HG03135 (cell line): ENCODE data around the gene VSTM2L.

Experiments
- ATAC-seq: cut with Tn5 transposase; IDR thresholded peaks from one replicate; pipeline ENCODE4 v1.9.1; 2021; ENCODE audit warnings: mild to moderate bottlenecking, moderate library complexity; ENCODE audit not compliant: unreplicated experiment

The VSTM2L gene

DNA sequence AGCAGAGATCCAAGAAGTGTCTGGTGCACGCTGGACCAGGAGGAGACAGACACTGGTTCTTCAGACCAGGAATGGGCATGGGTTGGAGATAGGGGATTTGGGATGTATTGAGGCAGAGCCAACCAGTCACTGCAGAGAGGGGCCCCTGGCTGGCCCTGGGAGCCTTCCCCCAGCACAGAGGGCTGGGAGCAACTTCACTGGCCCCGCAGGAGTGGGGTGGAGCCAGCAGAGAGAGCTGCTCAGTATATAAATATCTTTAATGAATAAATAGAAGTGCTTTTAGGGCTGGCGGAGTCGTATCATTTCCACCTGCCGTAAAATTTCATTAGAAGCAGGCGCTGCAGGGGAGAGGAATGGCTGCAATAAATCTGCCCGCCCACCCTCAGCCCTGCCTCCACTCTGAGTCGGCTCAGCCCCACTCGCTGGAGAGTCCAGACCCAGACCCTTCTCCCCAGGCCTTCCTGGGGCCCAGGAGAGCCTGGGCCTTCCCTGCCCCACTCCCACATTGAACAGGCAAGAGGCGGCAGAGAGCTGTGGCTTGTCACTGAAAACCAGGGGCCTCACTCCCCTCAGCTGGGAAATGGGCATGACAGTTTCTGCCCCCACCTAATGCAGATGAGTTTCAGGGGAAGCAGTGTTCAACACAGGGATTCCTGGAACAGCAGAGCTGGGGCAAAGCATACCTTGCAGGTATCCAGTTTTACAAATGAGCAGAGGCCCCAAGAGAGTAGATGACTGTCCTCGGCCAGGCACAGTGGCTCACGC, 23.9 kb upstream of the VSTM2L start:
- ATAC-seq = no peak

DNA sequence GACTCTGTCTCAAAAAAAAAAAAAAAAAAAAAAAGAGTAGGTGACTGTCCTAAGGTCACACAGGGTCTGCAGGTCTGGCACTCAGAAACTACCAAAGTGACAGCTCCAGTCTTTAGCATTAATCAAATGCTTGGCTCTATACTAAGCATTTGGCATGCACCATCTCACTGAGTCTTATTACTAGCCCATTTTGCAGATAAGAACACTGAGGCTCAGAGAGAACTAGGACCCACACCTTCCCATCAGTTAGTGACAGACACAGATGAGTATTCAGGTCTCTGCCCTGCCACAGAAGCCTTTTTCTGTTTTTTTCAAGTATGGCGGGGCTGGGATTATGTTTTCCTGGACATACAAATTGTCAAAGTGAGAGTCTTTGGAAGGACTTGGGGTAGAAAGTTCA, 23.1 kb upstream of the VSTM2L start:
- no peak for ATAC-seq

DNA sequence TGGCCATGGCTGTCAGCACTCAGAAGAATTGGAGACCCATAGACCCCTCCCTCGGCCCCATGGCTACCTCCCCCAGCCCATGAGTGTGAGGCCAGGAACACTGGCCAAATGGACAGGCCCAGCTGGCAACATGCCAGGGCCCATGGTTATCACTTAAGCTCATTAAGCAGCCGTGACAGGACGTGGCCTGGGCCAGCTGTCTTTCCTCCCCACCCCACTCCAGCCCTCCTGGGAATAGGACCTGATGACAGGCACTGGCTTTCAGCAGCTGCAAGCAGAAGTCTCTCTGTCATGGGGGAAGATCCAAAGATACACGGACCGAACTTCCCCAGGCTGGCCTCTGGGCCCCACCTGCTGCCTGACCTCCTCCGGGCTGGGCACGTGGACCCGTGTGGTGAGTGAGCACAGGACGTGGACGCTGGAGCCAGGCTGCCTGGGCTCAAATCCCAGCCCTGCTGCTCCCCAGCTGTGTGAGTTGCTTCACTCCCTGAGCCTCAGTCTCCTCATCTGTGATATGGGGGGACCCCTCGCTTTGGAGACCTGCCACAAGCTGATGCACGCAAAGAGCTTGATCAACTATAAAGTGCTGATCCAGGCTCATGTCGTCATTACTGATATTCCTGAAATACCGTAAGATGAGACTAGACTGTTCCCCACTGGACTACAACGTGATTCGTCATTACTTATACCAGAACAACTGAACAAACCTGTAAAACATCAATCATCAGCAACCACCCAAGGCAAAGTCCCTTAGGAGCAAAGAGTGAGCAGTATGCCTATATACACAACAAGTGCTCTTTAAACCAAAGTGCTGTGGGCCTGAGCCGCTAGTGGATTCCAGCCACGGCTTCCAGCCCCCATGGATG, 22.0 kb upstream of the VSTM2L start:
- no peak for ATAC-seq

DNA sequence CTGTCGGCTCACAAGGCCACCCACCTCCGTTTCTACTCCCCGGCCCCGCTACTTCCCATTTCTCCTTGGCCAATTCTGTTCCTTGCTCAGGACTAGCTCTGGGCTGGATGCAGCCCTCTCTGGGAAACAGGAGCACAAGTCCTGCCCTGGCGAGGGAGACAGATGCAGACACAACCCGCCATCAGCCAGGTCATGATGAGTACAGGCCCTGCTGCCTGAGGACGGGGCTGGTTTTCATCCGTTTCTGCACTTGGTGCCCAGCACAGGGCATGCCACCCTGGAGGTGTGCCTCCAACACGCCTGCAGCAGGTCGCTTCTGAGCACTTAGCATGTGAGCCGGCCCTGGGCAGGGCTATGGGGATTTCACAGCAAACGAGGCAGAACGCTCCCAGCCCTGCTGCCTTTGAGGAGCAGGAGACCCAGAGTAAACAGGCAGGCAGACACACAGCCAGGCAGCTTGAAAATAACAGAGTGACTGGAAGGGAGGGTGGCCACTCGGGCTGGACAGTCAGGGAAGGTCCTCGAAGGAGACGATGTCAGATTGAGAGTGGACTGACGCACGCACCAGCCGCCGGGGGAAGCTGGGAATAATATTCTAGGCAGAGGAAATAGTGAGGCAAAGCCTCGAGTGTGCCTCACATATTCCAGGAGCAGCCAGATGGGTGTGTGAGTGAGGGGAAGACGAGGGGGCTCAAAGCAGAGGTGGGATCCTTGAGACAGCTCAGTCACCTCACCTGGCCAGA, 21.2 kb upstream of the VSTM2L start:
- no peak for ATAC-seq

DNA sequence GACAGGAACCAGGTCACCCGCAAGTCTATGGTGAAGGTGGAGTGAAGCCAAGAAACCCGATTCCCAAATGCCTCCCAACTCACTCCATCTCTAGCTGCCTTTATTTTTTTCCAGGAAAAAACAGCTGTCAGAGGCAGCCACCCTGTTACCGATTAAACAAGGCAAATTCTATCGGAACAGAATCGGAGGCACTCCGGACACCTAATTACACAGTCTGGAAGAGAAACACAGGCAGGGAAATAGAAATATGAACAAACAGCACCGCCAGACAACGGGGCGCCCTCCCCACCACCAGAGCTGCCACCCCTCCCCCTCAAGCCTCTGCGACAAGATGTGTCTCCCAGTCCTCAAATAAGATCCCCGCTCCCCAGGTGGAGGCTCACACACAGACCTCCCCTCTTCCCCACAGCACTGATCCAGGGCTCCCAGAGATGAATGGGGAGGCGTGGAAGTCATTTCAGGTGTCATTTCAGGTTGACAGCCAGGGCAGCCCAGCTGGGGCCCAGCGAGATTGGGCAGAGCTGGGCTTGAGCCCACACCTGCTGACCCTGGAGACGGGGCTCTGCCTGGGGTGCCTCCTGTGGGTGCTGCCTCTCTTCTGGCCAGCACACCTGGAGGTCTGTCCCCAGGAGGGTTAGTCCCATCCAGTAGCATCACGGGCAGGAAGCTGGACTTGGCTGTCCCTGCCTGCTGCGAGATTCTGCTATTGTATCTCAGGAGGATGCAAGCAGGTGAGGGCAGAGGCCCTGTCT, 19.8 kb upstream of the VSTM2L start:
- ATAC-seq = no peak

DNA sequence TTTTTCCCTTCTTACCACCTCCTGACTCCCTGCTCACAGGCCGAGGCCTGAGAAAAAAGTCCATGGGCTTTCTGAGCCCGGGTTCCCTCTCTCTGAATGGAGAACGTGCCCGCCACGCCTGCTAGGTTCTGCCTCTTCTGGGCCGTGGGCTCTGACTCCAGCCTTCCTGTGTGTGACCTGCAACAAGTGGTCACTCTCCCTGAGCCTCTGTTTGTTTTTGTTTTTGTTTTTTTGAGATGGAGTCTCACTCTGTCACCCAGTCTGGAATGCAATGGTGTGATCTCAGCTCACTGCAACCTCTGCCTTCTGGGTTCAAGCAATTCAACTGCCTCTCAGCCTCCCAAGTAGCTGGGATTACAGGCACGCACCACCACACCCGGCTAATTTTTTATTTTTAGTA, 17.9 kb upstream of the VSTM2L start:
- no peak for ATAC-seq

DNA sequence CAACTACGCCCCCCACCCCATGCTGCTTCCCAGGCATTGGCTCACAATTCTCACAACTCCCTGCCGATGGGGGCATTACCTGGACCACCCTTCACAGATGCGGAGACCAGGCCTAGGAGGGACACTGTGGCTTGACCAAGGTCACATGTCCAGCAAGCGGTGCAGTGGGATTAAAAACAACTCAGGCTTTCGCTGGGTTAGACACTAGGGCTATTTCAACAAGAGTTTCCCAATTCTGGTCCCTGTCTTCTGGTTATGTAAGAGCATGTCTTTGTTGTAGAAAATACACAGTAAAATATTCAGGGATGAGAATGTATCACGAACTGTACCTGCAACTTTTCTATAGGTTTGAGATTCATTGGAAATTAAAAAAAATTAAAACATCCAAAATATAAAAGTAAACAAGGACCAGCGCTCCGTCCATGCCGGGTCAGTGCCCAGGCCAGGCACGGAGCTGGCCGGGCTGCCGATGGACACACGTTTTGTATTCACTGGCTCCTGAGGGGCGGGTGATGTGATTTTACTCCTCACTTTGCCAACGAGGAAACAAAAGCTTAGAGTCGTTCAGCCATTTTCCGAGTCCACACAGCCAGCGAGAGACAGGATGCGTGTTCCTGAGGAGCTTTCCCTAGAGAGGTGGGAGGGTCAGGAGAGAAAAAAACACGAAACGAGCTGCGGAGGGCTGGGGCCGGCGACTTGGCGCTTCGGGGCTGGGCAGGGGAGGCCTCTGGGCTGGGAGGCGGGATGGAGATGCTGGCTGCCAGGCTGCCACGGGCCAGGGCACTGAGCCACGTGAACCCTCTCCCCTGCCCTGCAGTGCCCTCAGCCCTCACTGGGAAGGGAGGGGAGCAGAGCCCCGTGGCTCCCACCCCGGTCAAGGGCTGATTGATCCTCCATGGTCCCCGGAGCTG, 17.1 kb upstream of the VSTM2L start:
- ATAC-seq = no peak

DNA sequence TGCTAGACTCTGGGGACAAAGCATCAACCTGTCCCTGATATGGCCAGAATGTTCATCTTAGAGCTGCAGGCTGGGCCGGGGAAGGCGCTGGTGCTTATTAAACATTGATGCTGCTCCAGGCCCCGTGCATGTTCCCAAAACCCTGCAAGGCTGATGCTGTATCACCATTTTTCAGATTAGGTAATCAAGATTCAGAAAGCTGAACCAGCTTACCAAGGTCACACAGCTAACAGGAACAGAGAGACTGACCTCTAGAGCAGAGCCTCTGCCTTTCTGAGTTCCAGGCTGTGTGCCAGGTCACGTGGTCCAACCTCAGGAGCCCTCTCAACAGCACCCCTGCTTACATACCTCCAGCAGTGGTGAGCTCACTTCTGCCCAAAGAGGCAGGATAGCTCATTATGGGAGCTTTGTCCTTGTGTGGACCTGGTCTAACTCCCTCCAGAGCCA, 16.1 kb upstream of the VSTM2L start:
- ATAC-seq = no peak

DNA sequence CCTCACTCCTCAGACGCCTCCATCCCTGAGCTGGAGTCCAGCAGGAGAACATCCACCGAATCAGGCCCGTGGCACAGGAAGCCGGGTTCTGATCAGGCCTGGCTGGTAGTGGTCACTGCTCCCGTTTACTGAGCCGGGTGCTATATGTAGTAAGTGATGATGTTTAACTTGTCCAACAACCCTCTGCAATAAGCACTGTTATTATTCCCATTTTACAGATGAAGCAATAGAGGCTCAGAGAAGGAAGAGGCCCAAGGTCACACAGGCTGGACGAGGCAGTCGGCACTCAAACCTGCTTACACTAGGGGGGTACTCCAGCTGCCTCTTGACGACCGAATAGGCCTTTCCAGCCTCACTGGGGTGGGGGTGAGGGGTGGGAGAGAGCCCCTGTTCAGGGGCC, 14.3 kb upstream of the VSTM2L start:
- ATAC-seq = no peak

DNA sequence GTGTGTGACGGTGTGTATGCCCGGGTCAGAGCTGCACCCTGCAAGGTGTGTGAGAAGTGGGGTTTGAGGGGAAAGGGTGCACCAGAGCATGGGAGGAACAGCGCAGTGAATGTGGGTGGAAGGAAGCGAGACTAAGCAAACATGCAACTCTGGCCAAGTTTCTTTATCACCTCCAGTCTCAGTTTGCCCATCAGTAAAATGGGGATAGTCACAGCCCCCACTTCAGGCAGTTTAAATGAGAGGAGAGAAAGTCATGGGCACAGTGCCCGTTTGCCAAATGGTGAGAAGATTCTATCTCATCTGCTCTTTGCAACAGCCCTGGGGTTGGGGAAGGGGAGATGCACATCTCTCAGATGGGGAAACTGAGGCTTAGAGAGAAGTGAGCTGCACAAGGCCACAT, 12.8 kb upstream of the VSTM2L start:
- no peak for ATAC-seq

DNA sequence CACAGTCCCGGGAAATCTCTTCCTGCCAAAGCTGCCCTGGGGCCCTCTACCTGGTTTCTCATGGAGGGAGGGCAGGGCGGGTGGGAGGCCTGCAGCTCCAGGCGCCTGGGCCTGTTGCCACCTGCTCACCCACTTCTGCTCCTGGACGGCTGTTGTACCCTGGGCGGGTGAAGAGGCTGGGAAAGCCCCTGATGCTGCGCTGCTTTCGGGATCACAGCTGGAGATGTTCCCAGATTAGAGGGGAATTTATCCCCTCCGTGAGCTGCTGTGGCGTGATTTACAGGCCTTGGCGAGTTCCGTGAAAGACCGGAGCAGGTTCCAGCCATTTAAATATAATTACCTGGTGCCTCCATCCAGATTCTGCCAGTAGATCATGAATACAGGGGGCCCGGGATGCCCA, 12.3 kb upstream of the VSTM2L start:
- ATAC-seq = no peak

DNA sequence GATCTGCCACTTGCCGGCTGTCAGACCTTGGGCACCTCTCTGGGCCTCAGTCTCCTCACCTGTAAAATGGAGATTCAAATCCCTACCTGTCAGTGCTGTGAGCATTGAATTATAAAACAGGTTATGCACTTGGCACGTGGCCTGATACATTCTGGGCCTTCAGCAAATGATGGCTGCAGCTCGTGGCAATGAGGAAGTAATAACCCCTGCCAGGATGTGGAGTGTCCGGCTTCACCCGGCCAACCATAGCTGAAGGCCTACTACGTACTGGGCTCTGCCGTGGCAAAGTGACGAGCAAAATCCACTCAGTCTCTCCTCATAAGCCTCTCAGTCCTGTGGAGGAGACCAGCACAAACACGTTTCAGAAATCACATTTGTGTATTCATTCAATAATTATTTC, 10.9 kb upstream of the VSTM2L start:
- ATAC-seq = no peak

DNA sequence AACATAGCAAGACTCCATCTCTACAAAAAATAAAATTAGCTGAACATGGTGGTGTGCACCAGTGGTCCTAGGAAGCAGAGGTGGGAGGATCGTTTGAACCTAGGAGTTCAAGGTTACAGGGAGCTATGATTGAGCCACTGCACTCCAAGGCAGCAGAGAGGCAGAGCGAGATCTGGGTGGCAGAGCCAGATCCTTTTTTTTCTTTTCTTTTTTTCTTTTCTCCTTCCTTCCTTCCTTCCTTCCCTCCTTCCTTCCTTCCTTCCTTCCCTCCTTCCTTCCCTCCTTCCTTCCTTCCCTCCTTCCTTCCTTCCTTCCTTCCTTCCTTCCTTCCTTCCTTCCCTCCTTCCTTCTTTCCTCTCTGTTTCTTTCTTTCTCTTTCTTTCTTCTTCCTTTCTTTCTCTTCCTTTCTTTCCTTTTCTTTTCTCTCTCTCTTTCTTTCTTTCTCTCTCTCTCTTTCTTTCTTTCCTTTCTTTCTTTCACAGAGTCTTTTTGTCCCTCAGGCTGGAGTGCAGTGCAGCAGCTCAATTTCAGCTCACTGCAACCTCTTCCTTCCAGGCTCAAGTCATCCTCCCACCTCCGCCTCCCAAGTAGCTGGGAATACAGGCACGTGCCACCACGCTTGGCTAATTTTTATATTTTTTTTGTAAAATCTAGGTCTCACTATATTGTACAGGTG, 9.2 kb upstream of the VSTM2L start:
- ATAC-seq = no peak

DNA sequence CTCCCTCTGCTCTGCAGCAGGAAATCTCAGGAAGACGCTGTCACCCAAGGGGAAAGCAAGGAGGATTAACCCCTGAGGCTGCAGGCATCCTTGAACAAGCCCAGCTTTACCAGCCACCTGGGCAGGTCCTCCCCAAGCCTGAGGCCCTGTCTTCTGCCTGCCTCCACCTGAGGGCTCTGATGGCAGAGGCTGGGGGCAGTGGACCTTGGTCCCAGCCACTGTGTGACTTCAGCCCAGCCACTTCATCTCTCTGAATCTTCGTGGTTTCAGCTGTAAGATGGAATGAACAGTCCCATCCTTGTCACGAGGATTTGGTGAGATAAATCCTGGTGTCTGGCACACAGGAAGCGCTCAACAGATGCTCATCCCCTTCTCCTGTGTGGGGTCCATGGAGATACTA, 8.5 kb upstream of the VSTM2L start:
- no peak for ATAC-seq

DNA sequence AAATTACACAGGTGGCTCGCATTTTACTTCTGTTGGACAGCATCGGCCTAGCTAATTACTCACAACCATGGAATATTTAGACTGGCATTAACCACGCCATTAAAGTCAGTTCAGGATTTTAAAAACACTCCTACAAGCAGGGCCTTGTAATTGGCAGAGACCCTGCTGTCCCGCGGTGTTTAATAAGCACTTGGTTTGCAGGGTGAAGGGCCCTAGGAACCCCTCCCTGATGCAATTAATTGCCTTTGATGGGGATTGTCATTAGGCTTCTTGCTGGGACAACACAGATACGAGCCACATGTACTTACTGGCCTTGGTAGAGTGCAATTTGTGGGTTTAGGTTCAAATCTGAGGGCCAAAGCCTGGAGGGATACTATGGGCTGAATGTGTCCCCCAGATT, 7.8 kb upstream of the VSTM2L start:
- no peak for ATAC-seq

DNA sequence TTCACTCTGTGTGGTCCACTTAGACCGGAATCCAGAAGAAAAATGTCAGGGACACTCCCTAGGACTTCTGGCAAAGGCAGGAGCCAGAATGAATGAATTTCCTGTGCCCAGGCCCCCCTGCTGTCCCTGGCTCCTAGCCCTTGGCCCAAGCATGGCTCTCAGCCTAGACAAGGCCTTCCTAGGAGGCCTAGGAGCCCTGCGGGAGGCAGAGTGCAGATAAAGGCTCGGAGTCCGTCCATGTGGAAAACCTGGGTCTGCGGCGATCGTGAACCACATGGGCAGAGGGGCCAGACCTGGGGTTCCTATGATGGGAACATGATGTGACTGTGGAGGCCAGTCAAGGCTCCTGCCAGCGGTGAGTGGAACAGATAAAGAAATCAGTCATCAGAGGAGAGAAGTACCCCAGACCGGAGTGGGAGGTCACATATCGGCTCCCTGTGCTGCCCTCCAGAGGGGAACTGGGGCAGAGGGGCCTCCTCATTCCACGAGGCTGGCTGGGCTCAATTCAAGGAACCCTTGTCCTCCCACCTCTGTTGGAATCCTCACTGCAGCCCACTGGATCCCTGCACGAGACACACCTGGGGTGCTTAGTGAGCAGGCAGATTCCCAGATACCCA, 5.9 kb upstream of the VSTM2L start:
- no peak for ATAC-seq

DNA sequence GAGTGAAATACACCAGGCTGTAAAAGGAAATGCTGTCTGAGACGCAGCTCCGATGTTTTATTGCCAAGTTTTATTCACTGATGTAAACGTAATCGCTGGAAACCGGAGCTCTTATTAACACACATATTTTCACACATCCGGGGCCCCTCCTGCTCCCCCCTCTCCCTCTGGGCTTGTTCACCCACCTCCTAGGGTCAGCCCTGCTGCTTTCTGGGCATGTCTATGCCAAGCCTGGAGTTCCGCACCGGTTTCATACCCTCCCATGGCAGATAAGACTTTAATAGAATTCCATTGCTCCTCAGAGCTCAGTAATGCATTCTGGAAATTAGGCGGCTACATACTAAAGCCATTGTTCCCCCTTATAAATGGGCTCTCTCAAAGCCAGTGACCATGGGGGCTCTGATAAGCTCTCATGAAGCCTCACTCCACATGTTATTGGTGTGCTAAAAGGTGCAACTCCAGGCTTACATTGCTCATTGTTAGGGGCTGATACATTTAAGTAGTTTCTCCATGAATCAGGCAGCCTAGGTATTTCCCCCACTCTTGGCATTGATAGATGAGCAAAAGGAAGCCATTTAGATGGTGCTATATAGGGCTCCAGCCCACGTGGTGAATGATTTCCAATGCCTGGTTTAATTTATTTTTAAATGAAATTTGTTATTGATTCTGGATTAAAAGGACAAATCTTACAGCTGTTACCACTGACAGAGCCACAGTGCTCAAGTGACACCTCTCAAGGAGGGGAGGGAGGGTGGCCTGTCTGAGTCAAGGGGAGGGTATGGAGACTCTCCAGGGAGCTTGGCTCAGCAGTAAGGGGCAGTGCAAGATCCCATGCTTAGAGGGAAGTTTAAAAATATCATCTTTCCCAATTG, 4.5 kb upstream of the VSTM2L start:
- ATAC-seq = no peak
